ENCODE data around the gene CDON. TPM values are rescaled to one million over a fixed set of nuclear protein-coding genes. Genes with fewer than 3 reads are reported as not detected.
"Not testable (repeated sequence)": the region's sequence is repeated elsewhere in the genome, so short reads cannot be mapped to it uniquely, and the experiment has no call there.

The CDON gene
- total and polyA plus RNA-seq, 2 donors (not counting 1 experiment from before 2014, with no cell fraction given): 10.7 TPM

DNA sequence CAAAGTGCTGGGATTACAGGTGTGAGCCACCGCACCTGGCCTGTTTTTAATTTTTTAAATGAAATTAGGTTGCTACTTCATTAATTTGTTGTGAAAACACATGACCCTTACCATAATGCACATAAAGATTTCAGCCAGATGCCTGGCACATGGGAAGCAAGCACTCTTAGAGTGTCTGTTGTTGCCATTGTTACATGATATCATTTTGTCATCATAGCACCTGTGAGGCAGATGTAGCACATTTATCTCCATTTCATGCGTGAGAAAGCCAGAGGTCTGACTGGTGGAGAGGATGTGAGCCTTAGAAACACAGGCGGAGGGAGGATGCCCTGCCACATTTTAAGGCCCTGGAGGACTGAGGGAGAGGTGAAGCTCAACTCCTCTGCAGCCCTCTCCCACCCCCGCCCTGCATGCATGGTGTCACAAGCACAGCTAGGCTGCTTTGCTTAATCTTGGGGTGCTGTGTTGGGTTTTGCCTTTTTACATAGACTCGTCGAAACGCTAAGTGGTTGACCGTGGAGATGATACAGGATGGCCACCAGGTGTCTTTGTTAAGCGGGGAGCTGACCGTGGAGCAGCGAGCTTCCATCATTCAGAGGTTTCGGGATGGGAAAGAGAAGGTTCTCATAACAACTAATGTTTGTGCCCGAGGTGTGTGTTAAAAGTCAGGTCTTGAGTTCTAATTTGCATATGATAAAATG, 144.4 kb downstream of the CDON start:
- Histone ChIP-seq H3K27ac (ENCODE audit: insufficient read depth, low read length) (no peak overlapping the region), H3K4me3 (replicated peaks in 1 of 4; ENCODE audit: control extremely low read depth in 1 of 4, insufficient read depth in 1 of 4, low read depth in 3 of 4, low read length in 4 of 4) (no peak overlapping the region), H3K9me3 (ENCODE audit: control insufficient read depth, insufficient read depth, low read depth, low read length) (no peaks in the 10 kb centered on the region), H3K79me2 (ENCODE audit: control insufficient read depth, insufficient read depth, low read length) (no peaks in the 10 kb centered on the region), H3K9ac (ENCODE audit: insufficient read depth, low read length) (no peak overlapping the region), H4K20me1 (ENCODE audit: control insufficient read depth, extremely low read depth, insufficient read depth, low read length) (no peaks in the 10 kb centered on the region), H3K4me1 (ENCODE audit: control insufficient read depth, extremely low read depth, insufficient read depth, low read length) (no peaks in the 10 kb centered on the region), H3K36me3 (ENCODE audit: control insufficient read depth, insufficient read depth, low read length) (no peaks in the 10 kb centered on the region), H3K27me3 (ENCODE audit: control insufficient read depth, insufficient read depth, low read length) (peaks cover 19% of the 10 kb centered on the region), H3K4me2 (ENCODE audit: extremely low read depth, insufficient read depth, low read length) (no peak overlapping the region), H2AFZ (ENCODE audit: low read length) (no peak overlapping the region)
- no peak for DNase-seq (ENCODE audit: low read depth in 2 of 2)
- TF ChIP-seq, protein P1, sequence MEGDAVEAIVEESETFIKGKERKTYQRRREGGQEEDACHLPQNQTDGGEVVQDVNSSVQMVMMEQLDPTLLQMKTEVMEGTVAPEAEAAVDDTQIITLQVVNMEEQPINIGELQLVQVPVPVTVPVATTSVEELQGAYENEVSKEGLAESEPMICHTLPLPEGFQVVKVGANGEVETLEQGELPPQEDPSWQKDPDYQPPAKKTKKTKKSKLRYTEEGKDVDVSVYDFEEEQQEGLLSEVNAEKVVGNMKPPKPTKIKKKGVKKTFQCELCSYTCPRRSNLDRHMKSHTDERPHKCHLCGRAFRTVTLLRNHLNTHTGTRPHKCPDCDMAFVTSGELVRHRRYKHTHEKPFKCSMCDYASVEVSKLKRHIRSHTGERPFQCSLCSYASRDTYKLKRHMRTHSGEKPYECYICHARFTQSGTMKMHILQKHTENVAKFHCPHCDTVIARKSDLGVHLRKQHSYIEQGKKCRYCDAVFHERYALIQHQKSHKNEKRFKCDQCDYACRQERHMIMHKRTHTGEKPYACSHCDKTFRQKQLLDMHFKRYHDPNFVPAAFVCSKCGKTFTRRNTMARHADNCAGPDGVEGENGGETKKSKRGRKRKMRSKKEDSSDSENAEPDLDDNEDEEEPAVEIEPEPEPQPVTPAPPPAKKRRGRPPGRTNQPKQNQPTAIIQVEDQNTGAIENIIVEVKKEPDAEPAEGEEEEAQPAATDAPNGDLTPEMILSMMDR (conservative IDR thresholded peaks at IDR 0.05 in 1 of 2, IDR thresholded peaks at IDR 0.05 in 1 of 2; ENCODE audit: low read depth in 1 of 2, low read length in 2 of 2): no peak
- no peak for TF ChIP-seq EZH2 (IDR thresholded peaks at IDR 0.05; ENCODE audit: low read length, missing control alignments)

DNA sequence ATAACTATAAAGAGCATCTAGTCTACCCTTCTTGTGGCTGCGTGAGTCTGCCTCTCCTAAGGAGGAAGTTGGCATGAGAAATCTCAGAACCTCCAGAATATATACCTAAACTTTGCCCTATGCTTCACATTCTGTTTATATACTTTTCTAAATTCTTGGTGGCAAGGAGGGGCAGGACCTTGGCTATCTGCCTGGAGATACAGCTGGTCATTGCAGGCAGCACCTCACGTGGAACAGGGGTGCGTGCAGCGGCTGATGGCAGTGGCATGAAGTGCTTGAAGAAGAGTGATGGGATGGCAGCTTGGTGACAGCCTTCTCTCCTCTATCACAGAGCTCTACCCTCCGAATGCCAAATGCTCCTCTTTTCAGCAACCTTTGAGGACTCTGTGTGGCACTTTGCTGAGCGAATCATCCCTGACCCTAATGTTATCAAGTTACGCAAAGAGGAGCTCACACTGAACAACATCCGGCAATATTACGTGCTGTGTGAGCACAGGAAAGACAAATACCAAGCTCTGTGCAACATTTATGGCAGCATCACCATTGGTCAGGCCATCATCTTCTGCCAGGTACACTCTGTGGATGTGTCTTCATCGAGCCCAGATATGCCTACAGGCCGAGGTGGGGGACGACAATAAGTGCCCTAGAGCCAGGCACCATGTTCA, 145.9 kb downstream of the CDON start:
- Histone ChIP-seq H3K9ac (ENCODE audit: insufficient read depth, low read length) (no peak overlapping the region), H3K36me3 (ENCODE audit: control insufficient read depth, insufficient read depth, low read length) (no peaks in the 10 kb centered on the region), H3K4me2 (ENCODE audit: extremely low read depth, insufficient read depth, low read length) (no peak overlapping the region), H3K9me3 (ENCODE audit: control insufficient read depth, insufficient read depth, low read depth, low read length) (no peaks in the 10 kb centered on the region), H3K79me2 (ENCODE audit: control insufficient read depth, insufficient read depth, low read length) (no peaks in the 10 kb centered on the region), H3K4me3 (replicated peaks in 1 of 4; ENCODE audit: control extremely low read depth in 1 of 4, insufficient read depth in 1 of 4, low read depth in 3 of 4, low read length in 4 of 4) (no peak overlapping the region), H4K20me1 (ENCODE audit: control insufficient read depth, extremely low read depth, insufficient read depth, low read length) (no peaks in the 10 kb centered on the region), H2AFZ (ENCODE audit: low read length) (no peak overlapping the region), H3K27me3 (ENCODE audit: control insufficient read depth, insufficient read depth, low read length) (peaks cover 19% of the 10 kb centered on the region), H3K4me1 (ENCODE audit: control insufficient read depth, extremely low read depth, insufficient read depth, low read length) (no peaks in the 10 kb centered on the region), H3K27ac (ENCODE audit: insufficient read depth, low read length) (no peak overlapping the region)
- TF ChIP-seq, protein P1 (conservative IDR thresholded peaks at IDR 0.05 in 1 of 2, IDR thresholded peaks at IDR 0.05 in 1 of 2; ENCODE audit: low read depth in 1 of 2, low read length in 2 of 2): no peak
- TF ChIP-seq EZH2 (IDR thresholded peaks at IDR 0.05; ENCODE audit: low read length, missing control alignments): peak; percentile 22
- DNase-seq (ENCODE audit: low read depth in 2 of 2): no peak

DNA sequence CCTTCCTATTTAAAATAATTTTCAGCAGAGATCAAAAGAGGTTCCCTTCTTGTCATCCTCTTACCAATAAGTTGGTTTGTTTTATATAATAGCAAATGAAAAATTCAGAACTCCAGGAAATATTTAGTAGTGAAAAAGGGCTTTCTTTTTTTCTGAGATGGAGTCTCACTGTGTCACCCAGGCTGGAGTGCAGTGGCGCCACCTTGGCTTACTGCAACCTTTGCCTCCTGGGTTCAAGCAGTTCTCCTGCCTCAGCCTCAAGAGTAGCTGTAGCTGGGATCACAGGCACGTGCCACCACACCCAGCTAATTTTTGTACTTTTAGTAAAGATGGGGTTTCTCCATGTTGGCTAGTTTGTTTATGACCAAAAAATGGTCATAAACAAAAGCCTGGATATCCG, 148.1 kb downstream of the CDON start:
- not testable (repeated sequence) for H3K4me2 ChIP-seq (ENCODE audit: extremely low read depth, insufficient read depth, low read length); H3K79me2 ChIP-seq (ENCODE audit: control insufficient read depth, insufficient read depth, low read length); H3K27ac ChIP-seq (ENCODE audit: insufficient read depth, low read length); H3K9me3 ChIP-seq (ENCODE audit: control insufficient read depth, insufficient read depth, low read depth, low read length); H2AFZ ChIP-seq (ENCODE audit: low read length); H3K4me3 ChIP-seq (replicated peaks in 1 of 4; ENCODE audit: control extremely low read depth in 1 of 4, insufficient read depth in 1 of 4, low read depth in 3 of 4, low read length in 4 of 4); H3K4me1 ChIP-seq (ENCODE audit: control insufficient read depth, extremely low read depth, insufficient read depth, low read length); H3K9ac ChIP-seq (ENCODE audit: insufficient read depth, low read length); DNase-seq (ENCODE audit: low read depth in 2 of 2); H3K36me3 ChIP-seq (ENCODE audit: control insufficient read depth, insufficient read depth, low read length); H4K20me1 ChIP-seq (ENCODE audit: control insufficient read depth, extremely low read depth, insufficient read depth, low read length)
- H3K27me3 ChIP-seq (ENCODE audit: control insufficient read depth, insufficient read depth, low read length): peaks cover 23% of the 10 kb centered on the region
